ENCODE data around the gene CDH23.

Gene CDH23

DNA sequence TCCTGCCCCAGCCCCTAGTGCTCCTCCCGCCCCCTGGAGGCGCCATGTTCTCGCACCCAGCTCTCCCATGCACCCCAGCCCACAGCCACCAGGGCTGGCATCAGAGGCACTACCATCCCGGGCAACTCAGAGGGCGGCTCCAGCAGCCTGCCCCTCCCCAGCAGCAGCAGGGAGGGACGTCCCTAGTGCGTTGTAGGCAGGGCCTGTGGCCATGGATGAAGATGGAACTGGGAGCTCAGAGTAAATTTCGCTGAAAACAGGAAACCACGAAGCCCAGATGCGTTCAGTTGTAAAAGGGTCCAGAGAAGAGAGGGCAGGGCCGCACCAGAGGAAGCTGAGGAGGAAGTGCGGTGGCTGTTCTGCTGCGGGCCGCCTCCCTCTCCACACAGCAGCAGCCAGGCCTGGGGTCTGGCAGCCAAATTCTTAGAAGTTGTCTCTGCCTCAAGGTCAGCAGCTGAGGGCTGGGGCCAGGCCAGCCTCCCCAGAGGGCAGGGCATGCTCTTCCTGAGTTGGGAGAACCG is 352.0 kb downstream of the CDH23 start:
- TF ChIP-seq TAF1 (IDR thresholded peaks at IDR 0.05; ENCODE audit: borderline replicate concordance, insufficient read depth, low read length) (no peak), REST (IDR thresholded peaks at IDR 0.05; ENCODE audit: insufficient read depth in 1 of 2, low read depth in 2 of 2, low read length in 2 of 2) (no peak), FOXP2 (optimal IDR thresholded peaks at IDR 0.05; ENCODE audit: borderline replicate concordance, extremely low read depth, extremely low read length, insufficient read depth) (no peak), POLR2AphosphoS5 (IDR thresholded peaks at IDR 0.05; ENCODE audit: low read depth, low read length) (no peak), SIN3A (IDR thresholded peaks at IDR 0.05; ENCODE audit: borderline replicate concordance, insufficient read depth, low read length) (no peak)

DNA sequence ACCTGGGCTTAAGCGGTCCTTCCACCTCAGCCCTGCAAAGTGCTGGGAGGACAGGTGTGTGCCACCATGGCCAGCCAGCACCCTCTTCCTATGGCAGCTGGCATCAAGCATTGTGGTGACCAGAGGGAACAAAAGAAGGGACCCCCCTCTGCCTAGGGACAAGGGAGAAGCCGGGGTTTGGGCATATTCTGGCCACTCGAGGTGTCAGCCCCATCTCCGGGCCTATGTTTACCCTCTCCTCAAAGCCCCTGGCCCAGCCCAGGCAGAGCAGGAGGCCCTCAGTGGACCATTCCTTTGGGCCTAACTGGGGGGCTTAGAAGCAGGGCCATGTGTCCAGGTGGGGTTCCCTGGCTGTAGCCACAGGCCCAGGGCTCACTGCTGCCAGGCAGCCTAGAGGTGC is 352.7 kb downstream of the CDH23 start:
- TF ChIP-seq FOXP2 (optimal IDR thresholded peaks at IDR 0.05; ENCODE audit: borderline replicate concordance, extremely low read depth, extremely low read length, insufficient read depth), result no peak
- no peak for TF ChIP-seq SIN3A (IDR thresholded peaks at IDR 0.05; ENCODE audit: borderline replicate concordance, insufficient read depth, low read length)
- TF ChIP-seq TAF1 (IDR thresholded peaks at IDR 0.05; ENCODE audit: borderline replicate concordance, insufficient read depth, low read length), result no peak
- no peak for TF ChIP-seq REST (IDR thresholded peaks at IDR 0.05; ENCODE audit: insufficient read depth in 1 of 2, low read depth in 2 of 2, low read length in 2 of 2)
- no peak for TF ChIP-seq POLR2AphosphoS5 (IDR thresholded peaks at IDR 0.05; ENCODE audit: low read depth, low read length)

DNA sequence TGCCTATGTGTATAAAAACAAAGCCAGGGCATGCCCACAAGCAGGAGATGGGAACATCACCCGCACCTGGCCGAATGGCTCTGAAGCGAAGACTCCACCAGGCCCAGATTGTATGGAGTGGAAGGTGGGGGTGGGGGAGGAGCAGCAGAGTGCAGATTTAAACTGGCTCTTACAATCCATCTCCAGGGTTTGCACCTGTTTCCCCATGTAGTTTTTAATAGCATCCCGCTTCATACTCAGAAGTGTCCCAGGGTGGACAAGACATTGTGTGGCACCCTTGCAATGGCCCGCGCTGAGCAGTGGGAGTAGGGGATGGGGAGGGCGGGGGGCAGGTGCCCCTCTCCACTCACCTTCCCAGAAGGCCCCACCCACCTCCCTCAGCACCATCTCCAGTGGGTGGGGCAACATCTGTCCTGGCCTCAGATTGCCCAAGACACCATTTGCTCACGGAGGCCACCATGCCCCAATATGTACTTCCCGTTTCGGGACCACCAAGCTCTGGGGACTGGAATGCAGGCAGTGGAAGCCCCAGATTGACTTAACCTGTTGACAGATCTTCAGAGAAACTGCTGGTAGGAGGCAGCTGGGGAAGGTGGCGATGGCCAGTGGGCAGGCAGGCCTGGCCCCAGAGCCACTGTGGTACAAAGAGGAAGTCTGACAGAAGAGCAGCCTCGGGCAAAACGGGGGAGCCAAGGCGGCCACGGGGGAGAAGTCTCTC is 353.6 kb downstream of the CDH23 start:
- TF ChIP-seq TAF1 (IDR thresholded peaks at IDR 0.05; ENCODE audit: borderline replicate concordance, insufficient read depth, low read length) (no peak), SIN3A (IDR thresholded peaks at IDR 0.05; ENCODE audit: borderline replicate concordance, insufficient read depth, low read length) (no peak), POLR2AphosphoS5 (IDR thresholded peaks at IDR 0.05; ENCODE audit: low read depth, low read length) (no peak), FOXP2 (optimal IDR thresholded peaks at IDR 0.05; ENCODE audit: borderline replicate concordance, extremely low read depth, extremely low read length, insufficient read depth) (no peak), REST (IDR thresholded peaks at IDR 0.05; ENCODE audit: insufficient read depth in 1 of 2, low read depth in 2 of 2, low read length in 2 of 2) (no peak)

- no peak for TF ChIP-seq POLR2AphosphoS5 (IDR thresholded peaks at IDR 0.05; ENCODE audit: low read depth, low read length)
- TF ChIP-seq REST (IDR thresholded peaks at IDR 0.05; ENCODE audit: insufficient read depth in 1 of 2, low read depth in 2 of 2, low read length in 2 of 2), result no peak
- TF ChIP-seq SIN3A (IDR thresholded peaks at IDR 0.05; ENCODE audit: borderline replicate concordance, insufficient read depth, low read length), result no peak
Measured at GRCh38 chr10:71750986-71751385, 354.3 kb downstream of the CDH23 start.
